ENCODE measurements around the gene SUPT6H.

DNA sequence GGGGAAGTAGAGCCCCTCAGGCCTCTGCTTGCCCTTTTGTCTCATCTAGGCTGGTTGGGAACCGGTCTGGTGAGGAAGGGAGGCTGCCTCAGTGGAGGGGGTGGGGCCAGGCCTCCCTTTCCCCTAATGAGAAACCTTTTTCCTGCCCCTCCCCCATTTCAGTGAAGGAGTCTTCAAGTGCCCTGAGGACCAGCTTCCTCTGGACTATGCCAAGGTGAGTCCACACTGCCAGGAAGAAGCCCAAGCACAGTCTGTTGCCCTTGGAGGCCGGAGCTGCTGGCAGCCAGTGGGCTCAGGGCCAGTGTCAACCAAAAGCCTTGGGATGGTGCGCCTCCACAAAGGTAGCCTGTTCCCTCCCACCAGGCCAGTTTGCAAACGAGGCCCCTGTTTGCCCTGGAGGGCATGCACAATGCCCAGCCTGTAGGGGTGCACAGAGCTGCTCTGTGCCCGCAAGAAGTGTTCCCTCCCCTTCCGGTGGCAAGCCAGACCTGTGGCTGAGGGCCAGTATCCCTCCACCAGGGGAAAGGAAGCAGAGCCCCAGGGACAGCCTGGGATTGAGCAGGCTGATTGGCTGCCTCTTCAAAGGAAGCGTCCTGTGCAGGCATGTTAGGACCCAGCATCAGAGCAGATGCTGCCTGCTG lies 85.2 kb downstream of the SUPT6H start:
- TF ChIP-seq, protein P1, sequence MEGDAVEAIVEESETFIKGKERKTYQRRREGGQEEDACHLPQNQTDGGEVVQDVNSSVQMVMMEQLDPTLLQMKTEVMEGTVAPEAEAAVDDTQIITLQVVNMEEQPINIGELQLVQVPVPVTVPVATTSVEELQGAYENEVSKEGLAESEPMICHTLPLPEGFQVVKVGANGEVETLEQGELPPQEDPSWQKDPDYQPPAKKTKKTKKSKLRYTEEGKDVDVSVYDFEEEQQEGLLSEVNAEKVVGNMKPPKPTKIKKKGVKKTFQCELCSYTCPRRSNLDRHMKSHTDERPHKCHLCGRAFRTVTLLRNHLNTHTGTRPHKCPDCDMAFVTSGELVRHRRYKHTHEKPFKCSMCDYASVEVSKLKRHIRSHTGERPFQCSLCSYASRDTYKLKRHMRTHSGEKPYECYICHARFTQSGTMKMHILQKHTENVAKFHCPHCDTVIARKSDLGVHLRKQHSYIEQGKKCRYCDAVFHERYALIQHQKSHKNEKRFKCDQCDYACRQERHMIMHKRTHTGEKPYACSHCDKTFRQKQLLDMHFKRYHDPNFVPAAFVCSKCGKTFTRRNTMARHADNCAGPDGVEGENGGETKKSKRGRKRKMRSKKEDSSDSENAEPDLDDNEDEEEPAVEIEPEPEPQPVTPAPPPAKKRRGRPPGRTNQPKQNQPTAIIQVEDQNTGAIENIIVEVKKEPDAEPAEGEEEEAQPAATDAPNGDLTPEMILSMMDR (IDR thresholded peaks at IDR 0.05) = no peak
- no peak for TF ChIP-seq POLR2A (IDR thresholded peaks at IDR 0.05)
